Stimulated activated CD4-positive, alpha-beta T cell treated with anti-CD3 and anti-CD28 coated beads, TNF-alpha, amount 100 ng/mL, for 1 hour (primary cell): ENCODE data around the gene SH3RF2.
"Not testable (repeated sequence)": the region's sequence is repeated elsewhere in the genome, so short reads cannot be mapped to it uniquely, and the experiment has no call there.

ENCODE experiments used
- DNase-seq, 3 donors: peaks; one replicate each; pipeline ENCODE4 v3.0.0-alpha.2; 2020; ENCODE audit warnings: low read depth in 3 of 3, low spot score in 1 of 3

The SH3RF2 gene

GRCh38 chr5:145947581-145947980, 11.2 kb downstream of the SH3RF2 start:
- no peak for DNase-seq

GRCh38 chr5:145948047-145948446, 11.7 kb downstream of the SH3RF2 start:
- DNase-seq: no peak

- no peak for DNase-seq
These were observed 12.5 kb downstream of the SH3RF2 start for GRCh38 chr5:145948921-145949320.

- DNase-seq: no peak
These were observed 13.1 kb downstream of the SH3RF2 start for GRCh38 chr5:145949474-145949873.

GRCh38 chr5:145951071-145951470, 14.7 kb downstream of the SH3RF2 start:
- no peak for DNase-seq

- no peak for DNase-seq
These were observed 16.8 kb downstream of the SH3RF2 start for GRCh38 chr5:145953202-145953601.

GRCh38 chr5:145954140-145954539, 17.8 kb downstream of the SH3RF2 start:
- not testable (repeated sequence) for DNase-seq

- no peak for DNase-seq
These were observed 21.0 kb downstream of the SH3RF2 start for GRCh38 chr5:145957388-145957787.

- no peak for DNase-seq
These were observed 22.1 kb downstream of the SH3RF2 start for GRCh38 chr5:145958436-145958835.

GRCh38 chr5:145960166-145960565, 23.8 kb downstream of the SH3RF2 start:
- DNase-seq: no peak

GRCh38 chr5:145960848-145961600, 24.6 kb downstream of the SH3RF2 start:
- no peak for DNase-seq

- DNase-seq: no peak
These were observed 25.6 kb downstream of the SH3RF2 start for GRCh38 chr5:145962001-145962400.

- not testable (repeated sequence) for DNase-seq
These were observed 27.6 kb downstream of the SH3RF2 start for GRCh38 chr5:145964008-145964407.

- no peak for DNase-seq
These were observed 29.4 kb downstream of the SH3RF2 start for GRCh38 chr5:145965804-145966203.

- no peak for DNase-seq
These were observed 30.9 kb downstream of the SH3RF2 start for GRCh38 chr5:145967296-145967695.

- no peak for DNase-seq
These were observed 32.8 kb downstream of the SH3RF2 start for GRCh38 chr5:145968970-145969713.

GRCh38 chr5:145969714-145970092, 33.3 kb downstream of the SH3RF2 start:
- no peak for DNase-seq

- DNase-seq: no peak
These were observed 34.7 kb downstream of the SH3RF2 start for GRCh38 chr5:145971108-145971507.

- no peak for DNase-seq
These were observed 35.3 kb downstream of the SH3RF2 start for GRCh38 chr5:145971701-145972100.

- DNase-seq: no peak
These were observed 38.6 kb downstream of the SH3RF2 start for GRCh38 chr5:145975001-145975360.

GRCh38 chr5:145975361-145976066, 39.1 kb downstream of the SH3RF2 start:
- no peak for DNase-seq
